Skeletal muscle cell (primary cell): ENCODE data around the gene LTF.
"Not testable (repeated sequence)": the region's sequence is repeated elsewhere in the genome, so short reads cannot be mapped to it uniquely, and the experiment has no call there.

ENCODE experiments used
- DNase-seq: peaks from one replicate; pipeline ENCODE4 v3.0.0-alpha.2; 2010; ENCODE audit warnings: low read depth
- H3K4me3 ChIP-seq: 2 replicates; pipeline ENCODE4 v1.5.1; 2011; ENCODE audit warnings: low read depth, mild to moderate bottlenecking, control low read depth, low read length, moderate library complexity

Gene LTF

GRCh38 chr3:46449755-46450552 is 14.8 kb downstream of the LTF start:
- DNase-seq, result no peak
- H3K4me3 ChIP-seq, result no peak overlapping the region

DNA sequence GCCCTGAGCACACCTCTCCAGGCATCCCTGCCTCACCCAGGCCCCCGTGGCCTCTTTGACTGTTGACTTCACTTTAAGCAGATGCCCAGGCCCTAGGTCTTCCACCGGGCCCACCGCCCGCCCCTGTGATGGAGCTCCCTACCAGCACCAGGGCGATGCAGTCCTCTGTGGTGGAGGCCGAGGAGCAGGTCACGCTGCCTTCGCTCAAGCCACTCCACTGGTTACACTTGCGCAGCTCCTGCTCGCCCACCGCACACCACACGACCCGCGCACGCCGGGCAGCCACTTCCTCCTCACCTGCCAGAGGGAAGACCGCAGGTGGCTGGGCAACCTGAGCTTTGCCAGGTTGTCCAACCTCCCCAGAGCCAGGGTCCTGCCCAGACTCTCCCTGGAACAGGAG is 16.0 kb downstream of the LTF start:
- no peak overlapping the region for H3K4me3 ChIP-seq
- no peak for DNase-seq

GRCh38 chr3:46447228-46447985 is 17.3 kb downstream of the LTF start:
- DNase-seq, result no peak
- H3K4me3 ChIP-seq, result no peak overlapping the region

GRCh38 chr3:46442576-46443530 is 21.9 kb downstream of the LTF start:
- no peak overlapping the region for H3K4me3 ChIP-seq
- DNase-seq, result no peak

DNA sequence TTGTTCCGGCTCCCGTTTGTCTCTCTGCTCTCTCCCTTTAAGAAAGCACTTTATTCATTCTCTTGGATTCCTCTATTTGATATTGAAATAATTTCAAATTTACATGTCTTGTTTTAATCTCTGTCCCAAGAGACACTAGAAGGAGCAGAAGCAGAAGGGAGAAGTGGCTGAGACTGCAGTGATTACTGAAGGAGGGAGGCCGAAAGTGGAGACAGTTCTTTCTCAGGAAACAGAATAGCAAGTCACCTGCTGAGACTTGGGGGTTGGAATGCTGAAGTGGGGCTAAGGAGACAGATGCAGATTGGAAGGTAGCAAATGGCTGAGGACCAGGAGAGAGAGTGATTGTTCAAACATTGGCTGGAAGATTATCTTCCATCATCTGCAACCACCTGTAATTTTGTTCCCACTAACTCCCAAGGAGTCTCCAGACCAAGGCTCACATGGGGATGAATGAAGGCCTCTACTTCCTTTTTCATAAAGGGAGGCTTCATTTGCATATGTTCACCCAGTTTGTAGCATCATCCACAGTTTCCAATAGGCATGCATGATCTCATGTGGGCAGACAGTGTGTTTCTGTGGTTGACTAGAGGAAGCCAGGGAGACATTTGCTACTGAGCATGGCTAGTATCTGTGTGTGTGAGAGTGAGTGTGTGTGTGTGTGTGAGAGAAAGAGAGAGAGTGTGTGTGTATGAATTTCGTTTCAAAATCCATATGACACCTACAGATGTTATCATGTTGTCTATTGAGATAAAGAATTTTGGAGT is 24.0 kb downstream of the LTF start:
- no peak for DNase-seq
- H3K4me3 ChIP-seq, result no peak overlapping the region

- DNase-seq, result no peak
These were observed 25.9 kb downstream of the LTF start for GRCh38 chr3:46438831-46439230.

DNA sequence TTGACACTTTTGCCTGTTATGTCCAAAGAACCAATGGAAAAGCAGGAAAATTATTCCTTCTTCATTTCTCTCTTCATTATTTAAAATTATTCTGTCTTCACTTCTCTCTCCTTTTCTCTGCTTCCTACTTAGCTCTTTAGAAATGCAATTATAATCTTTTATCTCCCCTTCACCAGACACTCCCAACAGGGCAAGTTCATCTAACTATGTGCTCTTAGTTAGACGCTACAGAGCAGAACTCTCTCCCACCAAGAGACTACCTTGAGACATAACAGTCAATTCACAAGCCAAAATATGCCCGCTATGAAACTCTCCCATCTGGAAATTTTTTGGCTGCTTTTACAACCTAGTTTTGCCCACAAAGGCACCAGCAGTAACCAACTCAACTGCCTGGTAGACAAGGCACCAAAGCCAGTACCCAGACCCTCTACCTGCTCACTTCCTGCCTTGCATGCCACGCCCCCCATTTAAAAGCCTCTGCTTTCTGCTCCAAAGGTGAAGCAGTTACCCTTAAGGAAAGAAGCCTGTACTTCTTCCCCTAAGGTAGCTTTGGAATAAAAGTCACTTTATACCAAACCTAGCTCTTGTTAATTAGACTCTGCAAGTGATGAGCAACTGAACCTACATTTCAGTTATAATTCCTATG is 29.5 kb downstream of the LTF start:
- no peak for DNase-seq

More at GRCh38 chr3:46438831-46439230, 25.9 kb downstream of the LTF start:
- no peak overlapping the region for H3K4me3 ChIP-seq

DNA sequence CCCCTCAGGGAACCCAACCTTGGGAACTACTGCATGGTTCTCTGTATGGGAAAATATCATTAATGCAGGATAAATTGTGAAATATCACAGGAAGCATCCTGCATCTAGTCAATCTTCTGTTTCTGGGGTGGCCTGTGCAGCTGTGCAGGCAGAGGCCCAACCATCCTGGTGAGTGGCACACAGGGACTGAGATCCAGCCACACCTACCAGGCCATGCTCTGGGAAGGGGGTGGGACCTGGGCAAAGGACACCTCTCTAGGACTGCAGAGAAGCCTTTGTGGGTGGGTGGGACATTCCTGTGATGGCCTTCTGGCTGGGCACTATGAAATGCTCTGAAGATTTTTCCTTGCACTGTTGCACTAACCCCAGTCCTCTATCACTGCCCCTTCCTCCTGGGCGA is 30.9 kb downstream of the LTF start:
- no peak overlapping the region for H3K4me3 ChIP-seq
- DNase-seq, result no peak

More for the DNA sequence above, 29.5 kb downstream of the LTF start:
- no peak overlapping the region for H3K4me3 ChIP-seq

DNA sequence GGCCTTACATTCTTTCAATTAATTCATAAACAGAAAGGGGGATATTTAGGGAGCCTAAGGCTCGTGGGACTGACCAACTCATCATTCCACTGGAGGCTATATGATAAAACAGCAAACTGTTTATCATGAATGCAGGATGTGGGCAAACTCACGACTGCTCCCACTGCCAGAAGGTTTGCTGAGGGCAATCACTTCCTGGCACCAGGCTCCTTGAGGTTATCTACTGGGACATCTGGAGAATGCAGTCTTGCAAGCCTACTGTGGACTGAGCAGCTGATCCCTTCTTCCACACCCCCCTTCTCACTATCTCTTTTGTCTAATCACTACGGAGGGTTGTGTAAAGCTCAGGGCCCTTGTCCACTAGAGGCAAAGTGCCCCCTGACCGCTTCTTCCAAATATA is 31.6 kb downstream of the LTF start:
- DNase-seq, H3K4me3 ChIP-seq: not testable (repeated sequence)

- not testable (repeated sequence) for H3K4me3 ChIP-seq, DNase-seq
These were observed 32.8 kb downstream of the LTF start for GRCh38 chr3:46431905-46432304.

- DNase-seq, H3K4me3 ChIP-seq: not testable (repeated sequence)
These were observed 33.8 kb downstream of the LTF start for GRCh38 chr3:46430879-46431278.

DNA sequence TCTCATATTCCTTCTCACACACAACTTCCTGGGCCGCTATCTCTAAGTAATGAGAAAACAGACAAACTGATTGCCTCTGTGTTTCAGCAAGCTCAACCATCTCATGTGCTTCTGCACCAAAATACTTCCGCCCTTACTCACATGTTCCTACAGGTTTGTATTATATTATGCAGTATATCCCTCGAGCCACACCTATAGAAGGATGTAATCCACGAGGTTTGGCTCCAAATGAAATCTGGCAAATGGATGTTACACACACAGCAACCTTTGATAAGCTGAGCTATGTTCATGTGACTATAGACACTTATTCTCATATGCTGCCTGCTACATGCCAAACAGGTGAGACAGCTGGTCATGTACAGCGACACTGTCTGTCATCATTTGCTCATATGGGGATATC is 35.0 kb downstream of the LTF start:
- no peak overlapping the region for H3K4me3 ChIP-seq
- no peak for DNase-seq

DNA sequence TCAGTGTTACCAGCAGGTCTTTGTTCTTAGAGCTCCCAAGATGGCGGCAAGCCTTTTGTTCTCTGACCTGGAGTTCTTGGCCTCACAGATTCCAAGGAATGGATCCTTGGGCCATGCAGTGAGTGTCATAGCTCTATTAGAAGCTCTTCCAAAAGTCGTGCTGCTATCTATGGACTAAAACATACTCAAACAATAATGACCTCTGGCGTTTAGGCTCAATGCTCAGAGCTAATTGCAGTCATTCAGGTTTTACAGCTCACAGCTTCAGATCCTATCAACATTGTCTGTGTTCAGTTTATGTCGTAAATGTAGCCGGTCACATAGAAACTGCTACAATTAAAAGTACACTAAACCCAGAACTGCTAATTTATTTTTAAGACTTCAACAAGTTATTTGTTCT is 35.5 kb downstream of the LTF start:
- no peak for DNase-seq
- H3K4me3 ChIP-seq, result no peak overlapping the region

- no peak overlapping the region for H3K4me3 ChIP-seq
- no peak for DNase-seq
These were observed 36.5 kb downstream of the LTF start for GRCh38 chr3:46427916-46428833.

DNA sequence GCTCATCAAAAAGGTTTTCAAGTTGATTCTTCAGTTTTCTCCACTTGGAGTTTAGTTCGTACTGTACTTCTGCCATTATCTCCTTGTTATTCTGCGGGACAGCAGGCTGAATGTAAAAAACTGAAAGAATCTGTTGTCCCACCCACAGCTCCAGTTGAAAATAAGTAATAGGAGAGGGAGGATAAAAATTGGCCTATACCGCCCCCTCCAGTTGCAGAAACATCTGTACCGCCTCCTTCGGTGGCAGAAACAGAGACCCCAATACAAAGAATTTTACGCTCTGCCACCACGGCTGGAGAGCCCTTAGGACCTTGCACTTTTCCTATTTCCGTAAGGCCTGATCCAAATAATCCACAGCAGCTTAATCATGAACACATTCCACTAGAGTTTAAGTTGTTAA is 37.3 kb downstream of the LTF start:
- DNase-seq, H3K4me3 ChIP-seq: not testable (repeated sequence)

DNA sequence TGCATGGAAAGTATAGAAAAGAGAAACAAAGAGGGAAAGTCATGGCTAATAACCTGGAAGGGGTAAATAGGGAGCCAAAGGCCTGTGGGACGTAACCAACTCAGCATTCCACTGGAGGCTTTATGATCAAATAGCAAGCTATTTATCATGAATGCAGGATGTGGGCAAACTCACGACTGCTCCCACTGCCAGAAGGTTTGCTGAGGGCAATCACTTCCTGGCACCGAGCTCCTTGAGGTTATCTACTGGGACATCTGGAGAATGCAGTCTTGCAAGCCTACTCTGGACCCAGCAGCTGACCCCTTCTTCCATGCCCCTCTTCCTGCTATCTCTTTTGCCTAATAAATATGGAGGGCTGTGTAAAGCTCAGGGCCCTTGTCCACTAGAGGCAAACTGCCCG is 38.2 kb downstream of the LTF start:
- not testable (repeated sequence) for DNase-seq

DNA sequence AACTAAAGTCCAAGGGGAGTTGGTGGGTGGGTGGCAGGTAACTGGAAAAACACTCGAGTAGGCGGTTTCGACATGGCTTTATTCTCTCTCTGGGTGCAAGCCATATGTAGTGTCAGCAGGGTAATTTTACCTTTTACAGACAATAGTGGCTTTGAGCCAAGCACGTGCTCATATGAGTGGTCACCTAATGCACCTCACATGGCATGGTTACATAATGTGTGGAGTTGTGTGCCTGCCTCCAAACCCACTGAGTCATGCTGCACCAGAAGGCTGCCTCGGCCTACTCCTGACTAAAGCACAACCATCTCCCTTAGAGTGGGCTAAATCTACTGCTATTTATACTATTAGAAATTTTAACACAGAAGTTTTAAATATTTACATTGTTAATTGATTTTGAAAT is 41.1 kb downstream of the LTF start:
- DNase-seq, result no peak
- H3K4me3 ChIP-seq, result no peak overlapping the region

More for the DNA sequence above, 38.2 kb downstream of the LTF start:
- H3K4me3 ChIP-seq, result not testable (repeated sequence)

DNA sequence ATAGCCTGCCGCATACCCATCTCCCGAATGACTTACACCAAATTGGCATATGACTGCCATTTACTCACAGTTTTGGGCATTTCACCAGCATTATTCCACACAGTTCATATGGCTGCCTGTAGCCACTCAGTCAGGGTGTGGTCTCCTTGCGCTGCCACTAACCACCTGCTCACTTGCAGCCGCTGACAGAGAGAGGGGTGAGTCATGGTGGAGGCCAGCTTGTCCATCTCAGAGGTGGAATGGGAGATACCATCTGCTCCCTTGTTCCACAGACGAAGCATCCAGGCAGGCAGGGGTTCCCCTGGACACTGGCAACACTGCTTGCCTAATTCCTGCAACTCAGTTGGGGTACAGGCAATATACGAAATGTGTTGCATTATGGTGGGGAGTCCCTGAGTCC is 42.1 kb downstream of the LTF start:
- no peak overlapping the region for H3K4me3 ChIP-seq
- DNase-seq, result no peak
